ENCODE results near the gene MMRN2. TPM values are rescaled to one million over a fixed set of nuclear protein-coding genes. Genes with fewer than 3 reads are reported as not detected.

Gene MMRN2
- polyA plus RNA-seq, 1 experiment: 0.69 TPM

DNA sequence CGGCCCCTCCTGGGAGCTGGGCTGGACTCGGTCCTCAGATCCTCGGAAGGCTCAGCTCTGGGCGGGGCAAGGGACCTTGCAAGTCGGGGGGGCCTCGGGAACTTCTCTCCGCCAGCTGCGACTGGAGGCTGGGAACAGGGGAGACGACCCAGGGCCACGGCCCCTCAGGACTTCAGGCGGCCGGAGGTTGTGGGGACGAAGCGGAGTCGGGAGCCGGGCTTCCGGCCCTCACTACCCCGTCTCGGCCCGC is 13.5 kb upstream of the MMRN2 start:
- Histone ChIP-seq H3K27me3 (ENCODE audit: control insufficient read depth, insufficient read depth, low read length) (no peaks in the 10 kb centered on the region), H3K27ac (ENCODE audit: low read depth, low read length) (peak overlapping the region; percentile 97), H3K4me3 (ENCODE audit: low read depth, low read length) (peak overlapping the region; percentile 70), H3K9me3 (ENCODE audit: control insufficient read depth, insufficient read depth, low read length) (no peaks in the 10 kb centered on the region; the same call in 1 of the 2 replicates)
- TF ChIP-seq, protein P1, sequence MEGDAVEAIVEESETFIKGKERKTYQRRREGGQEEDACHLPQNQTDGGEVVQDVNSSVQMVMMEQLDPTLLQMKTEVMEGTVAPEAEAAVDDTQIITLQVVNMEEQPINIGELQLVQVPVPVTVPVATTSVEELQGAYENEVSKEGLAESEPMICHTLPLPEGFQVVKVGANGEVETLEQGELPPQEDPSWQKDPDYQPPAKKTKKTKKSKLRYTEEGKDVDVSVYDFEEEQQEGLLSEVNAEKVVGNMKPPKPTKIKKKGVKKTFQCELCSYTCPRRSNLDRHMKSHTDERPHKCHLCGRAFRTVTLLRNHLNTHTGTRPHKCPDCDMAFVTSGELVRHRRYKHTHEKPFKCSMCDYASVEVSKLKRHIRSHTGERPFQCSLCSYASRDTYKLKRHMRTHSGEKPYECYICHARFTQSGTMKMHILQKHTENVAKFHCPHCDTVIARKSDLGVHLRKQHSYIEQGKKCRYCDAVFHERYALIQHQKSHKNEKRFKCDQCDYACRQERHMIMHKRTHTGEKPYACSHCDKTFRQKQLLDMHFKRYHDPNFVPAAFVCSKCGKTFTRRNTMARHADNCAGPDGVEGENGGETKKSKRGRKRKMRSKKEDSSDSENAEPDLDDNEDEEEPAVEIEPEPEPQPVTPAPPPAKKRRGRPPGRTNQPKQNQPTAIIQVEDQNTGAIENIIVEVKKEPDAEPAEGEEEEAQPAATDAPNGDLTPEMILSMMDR (IDR thresholded peaks at IDR 0.05; ENCODE audit: low read depth, low read length): no peak
- DNase-seq (ENCODE audit: low read depth, low spot score): no peak
- ChIA-PET POLR2A (interaction anchor here (0.6 to 1.3 kb wide), 12 partner anchors 12 to 283 kb away, joined by 3 to 6 read pairs (median 3); partner anchors contain the start of genes GLUD1, SHLD2 and SNCG), CTCF (interaction anchor here (0.6 kb wide), 1 partner anchor 178 kb away, joined by 4 read pairs; no protein-coding TSS in a partner anchor)

DNA sequence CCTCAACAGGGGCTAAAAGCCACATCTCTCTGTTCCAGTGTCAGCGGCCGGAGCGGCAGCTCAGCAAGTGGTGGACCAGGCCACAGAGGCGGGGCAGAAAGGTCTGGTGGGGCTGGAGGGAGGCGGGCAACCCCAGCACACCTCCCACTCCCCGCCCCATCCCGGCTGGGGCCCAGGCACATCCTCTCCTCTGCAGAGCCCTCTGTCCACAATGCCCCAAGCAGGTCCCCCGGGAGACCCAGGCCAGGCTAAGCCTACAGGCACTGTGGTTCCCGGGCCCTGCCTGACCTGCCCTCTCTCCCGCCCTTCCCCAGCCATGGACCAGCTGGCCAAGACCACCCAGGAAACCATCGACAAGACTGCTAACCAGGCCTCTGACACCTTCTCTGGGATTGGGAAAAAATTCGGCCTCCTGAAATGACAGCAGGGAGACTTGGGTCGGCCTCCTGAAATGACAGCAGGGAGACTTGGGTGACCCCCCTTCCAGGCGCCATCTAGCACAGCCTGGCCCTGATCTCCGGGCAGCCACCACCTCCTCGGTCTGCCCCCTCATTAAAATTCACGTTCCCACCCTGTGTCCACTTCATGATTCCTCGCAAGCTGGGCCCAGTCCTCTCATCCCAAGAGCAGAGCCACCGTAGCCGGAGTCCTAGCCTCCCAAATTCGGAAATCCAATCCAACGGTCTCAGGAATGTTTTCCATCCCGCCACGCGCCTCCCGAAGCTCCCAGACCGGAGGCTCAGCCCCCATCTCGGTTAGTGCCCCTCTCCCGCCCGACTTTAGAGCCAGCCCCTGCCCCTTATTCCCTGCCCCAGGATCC is 13.0 kb upstream of the MMRN2 start:
- no peak for DNase-seq (ENCODE audit: low read depth, low spot score)
- Histone ChIP-seq H3K4me3 (ENCODE audit: low read depth, low read length) (peak overlapping the region; percentile 70), H3K9me3 (ENCODE audit: control insufficient read depth, insufficient read depth, low read length) (no peaks in the 10 kb centered on the region; the same call in 1 of the 2 replicates), H3K27me3 (ENCODE audit: control insufficient read depth, insufficient read depth, low read length) (no peaks in the 10 kb centered on the region), H3K27ac (ENCODE audit: low read depth, low read length) (peak overlapping the region; percentile 97)
- ChIA-PET CTCF (interaction anchor here (0.6 to 1.4 kb wide), 5 partner anchors 31 to 570 kb away, joined by 3 to 11 read pairs (median 4); no protein-coding TSS in a partner anchor), POLR2A (interaction anchor here (0.6 to 1.3 kb wide), 12 partner anchors 10 to 283 kb away, joined by 3 to 6 read pairs (median 4); partner anchors contain the start of genes GLUD1, SHLD2 and SNCG)
- TF ChIP-seq, protein P1 (IDR thresholded peaks at IDR 0.05; ENCODE audit: low read depth, low read length): no peak

DNA sequence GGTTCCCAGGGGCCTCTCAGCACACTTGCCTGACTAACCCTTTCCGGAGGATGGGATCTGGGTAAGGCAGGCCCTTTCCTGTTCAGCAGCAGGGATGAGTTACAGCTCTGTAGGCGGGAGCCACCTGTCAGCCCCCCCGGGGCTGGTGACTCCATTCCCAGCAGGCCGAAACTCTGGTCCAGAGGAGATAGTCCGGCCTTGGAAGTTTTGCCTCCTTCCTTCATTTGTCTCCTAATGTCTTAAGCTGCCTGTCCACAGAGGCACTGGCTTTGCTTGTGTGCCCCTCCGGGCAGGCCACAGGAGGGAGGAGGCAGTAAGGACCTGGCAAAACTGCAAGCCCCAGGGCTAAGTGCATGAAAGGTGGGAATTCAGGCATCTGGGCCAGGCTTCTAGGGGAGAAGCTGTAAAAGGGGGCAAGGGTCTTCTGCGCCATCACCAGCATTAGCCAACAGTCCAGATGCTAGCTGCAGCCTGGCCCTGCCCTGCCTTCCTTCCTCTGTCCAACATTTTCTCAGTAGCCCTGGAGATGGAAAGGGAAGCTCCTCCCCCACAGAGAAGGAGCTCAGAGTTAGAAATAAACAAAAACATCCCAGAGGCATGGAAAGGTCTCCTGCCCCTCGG is 12.1 kb upstream of the MMRN2 start:
- Histone ChIP-seq H3K27ac (ENCODE audit: low read depth, low read length) (peak overlapping the region; percentile 97), H3K27me3 (ENCODE audit: control insufficient read depth, insufficient read depth, low read length) (no peaks in the 10 kb centered on the region), H3K9me3 (ENCODE audit: control insufficient read depth, insufficient read depth, low read length) (no peaks in the 10 kb centered on the region; the same call in 1 of the 2 replicates), H3K4me3 (ENCODE audit: low read depth, low read length) (peak overlapping the region; percentile 70; the same call in 1 of the 2 replicates)
- POLR2A ChIA-PET: interaction anchor here (0.8 to 1.3 kb wide), 4 partner anchors 9 to 282 kb away, joined by 3 to 5 read pairs (median 3); partner anchors contain the start of gene GLUD1
- no peak for DNase-seq (ENCODE audit: low read depth, low spot score)
- TF ChIP-seq, protein P1 (IDR thresholded peaks at IDR 0.05; ENCODE audit: low read depth, low read length): no peak
- CTCF ChIA-PET: interaction anchor here (0.6 to 1.6 kb wide), 6 partner anchors 11 to 570 kb away, joined by 3 to 11 read pairs (median 4); partner anchors contain the start of gene SNCG

DNA sequence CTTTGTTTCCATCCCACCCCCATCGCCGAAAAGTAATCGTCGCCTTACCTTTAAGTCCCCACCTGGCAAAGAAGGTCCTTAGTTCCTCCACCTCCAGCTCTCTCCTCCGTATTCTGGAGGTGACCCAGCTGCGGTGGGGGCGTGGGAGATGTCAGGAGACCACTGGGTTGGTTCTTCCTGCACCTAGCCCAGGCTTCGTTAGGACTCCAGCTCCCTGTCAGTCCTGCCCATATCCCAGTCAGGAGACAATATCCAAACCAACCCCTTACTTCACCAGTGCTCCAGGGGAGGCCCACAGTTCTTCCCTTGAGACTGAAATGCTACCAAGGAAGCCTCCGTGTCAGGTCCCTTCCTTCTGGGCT is 11.6 kb upstream of the MMRN2 start:
- Histone ChIP-seq H3K27me3 (ENCODE audit: control insufficient read depth, insufficient read depth, low read length) (no peaks in the 10 kb centered on the region), H3K27ac (ENCODE audit: low read depth, low read length) (no peak overlapping the region), H3K9me3 (ENCODE audit: control insufficient read depth, insufficient read depth, low read length) (no peaks in the 10 kb centered on the region; the same call in 1 of the 2 replicates), H3K4me3 (ENCODE audit: low read depth, low read length) (peak overlapping the region; percentile 47; the same call in 1 of the 2 replicates)
- POLR2A ChIA-PET: interaction anchor here (0.8 kb wide), 1 partner anchor 127 kb away, joined by 3 read pairs; no protein-coding TSS in a partner anchor
- no peak for DNase-seq (ENCODE audit: low read depth, low spot score)
- CTCF ChIA-PET: interaction anchor here (1.3 to 1.6 kb wide), 3 partner anchors 10 to 281 kb away, joined by 3 to 4 read pairs (median 4); partner anchors contain the start of gene SNCG
- TF ChIP-seq, protein P1 (IDR thresholded peaks at IDR 0.05; ENCODE audit: low read depth, low read length): no peak
